GM18873 (cell line): ENCODE results near the gene CYP21A2.
"Not testable (repeated sequence)": the region's sequence is repeated elsewhere in the genome, so short reads cannot be mapped to it uniquely, and the experiment has no call there.

Experiments used
- ATAC-seq: cut with Tn5 transposase; IDR thresholded peaks from one replicate; pipeline ENCODE4 v1.9.1; 2021; ENCODE audit warnings: mild to moderate bottlenecking, moderate library complexity, moderate number of reproducible peaks; ENCODE audit not compliant: unreplicated experiment, low FRiP score

CYP21A2 gene

DNA sequence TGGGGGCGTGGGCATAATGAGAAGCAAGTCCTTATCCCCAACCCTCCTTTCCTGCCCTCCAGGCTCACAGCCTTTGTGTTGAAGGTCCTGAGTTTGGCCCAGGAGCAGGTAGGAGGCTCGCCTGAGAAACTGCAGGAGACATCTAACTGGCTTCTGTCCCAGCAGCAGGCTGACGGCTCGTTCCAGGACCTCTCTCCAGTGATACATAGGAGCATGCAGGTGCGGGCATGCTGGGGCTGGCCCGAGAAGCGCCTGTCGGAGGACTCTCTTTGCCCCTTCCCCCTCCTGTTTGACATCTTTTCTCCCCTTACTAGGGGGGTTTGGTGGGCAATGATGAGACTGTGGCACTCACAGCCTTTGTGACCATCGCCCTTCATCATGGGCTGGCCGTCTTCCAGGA lies 9.6 kb upstream of the CYP21A2 start:
- not testable (repeated sequence) for ATAC-seq

DNA sequence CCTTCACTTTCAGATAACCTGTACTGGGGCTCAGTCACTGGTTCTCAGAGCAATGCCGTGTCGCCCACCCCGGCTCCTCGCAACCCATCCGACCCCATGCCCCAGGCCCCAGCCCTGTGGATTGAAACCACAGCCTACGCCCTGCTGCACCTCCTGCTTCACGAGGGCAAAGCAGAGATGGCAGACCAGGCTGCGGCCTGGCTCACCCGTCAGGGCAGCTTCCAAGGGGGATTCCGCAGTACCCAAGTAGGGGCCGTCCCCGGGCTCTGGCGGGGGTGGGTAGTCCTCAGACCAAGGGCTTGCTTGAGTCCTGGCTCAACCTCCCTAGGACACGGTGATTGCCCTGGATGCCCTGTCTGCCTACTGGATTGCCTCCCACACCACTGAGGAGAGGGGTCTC lies 8.7 kb upstream of the CYP21A2 start:
- ATAC-seq = not testable (repeated sequence)

DNA sequence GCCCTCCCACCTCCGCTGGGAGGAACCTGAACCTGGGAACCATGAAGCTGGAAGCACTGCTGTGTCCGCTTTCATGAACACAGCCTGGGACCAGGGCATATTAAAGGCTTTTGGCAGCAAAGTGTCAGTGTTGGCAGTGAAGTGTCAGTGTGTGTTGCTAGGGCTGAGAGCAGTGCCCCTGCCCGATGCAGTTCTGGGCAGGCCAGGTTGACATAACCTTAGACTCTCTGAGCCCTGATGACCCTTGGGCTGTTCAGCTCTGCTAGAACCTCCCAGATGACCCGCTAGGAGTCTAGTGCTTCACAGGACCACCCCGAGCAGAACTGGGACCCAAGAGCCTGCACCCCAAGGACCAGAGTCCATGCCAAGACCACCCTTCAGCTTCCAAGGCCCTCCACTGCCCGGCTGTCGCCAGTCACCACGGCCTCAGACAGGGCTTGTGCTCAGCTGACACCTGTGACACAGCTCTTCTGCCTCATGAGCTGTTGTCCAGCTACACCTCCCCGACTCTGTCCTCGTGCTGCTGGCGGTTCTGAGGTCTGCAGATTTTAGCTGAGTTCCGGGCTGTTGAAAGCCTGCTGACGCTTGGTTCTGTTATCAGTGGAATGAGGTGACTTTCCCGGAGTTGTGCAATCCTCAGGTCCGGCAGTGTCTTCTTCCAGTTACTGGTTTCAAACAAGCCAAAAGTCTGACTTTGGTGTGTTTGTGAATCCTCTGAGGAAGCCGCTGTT lies 2.8 kb upstream of the CYP21A2 start:
- not testable (repeated sequence) for ATAC-seq

DNA sequence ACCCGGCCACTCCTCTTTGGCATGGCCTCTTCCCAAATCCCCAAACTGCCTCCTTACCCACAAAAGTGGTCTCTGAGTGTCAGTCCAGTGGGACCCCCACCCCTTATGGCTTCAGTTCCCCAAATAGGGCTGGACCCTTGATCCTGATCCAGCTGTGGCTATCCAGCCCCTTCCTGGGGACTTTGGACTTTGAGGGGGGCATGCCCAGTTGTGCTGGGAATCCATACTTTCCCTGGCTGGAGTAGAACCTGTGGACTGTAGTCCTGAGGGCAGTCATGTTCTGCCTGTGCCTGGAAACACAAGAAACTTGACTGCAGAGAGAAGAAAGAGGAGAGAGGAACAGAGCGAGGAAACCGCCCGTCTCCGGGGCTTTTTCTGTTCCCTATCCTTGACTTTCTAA lies 1.1 kb upstream of the CYP21A2 start:
- not testable (repeated sequence) for ATAC-seq

DNA sequence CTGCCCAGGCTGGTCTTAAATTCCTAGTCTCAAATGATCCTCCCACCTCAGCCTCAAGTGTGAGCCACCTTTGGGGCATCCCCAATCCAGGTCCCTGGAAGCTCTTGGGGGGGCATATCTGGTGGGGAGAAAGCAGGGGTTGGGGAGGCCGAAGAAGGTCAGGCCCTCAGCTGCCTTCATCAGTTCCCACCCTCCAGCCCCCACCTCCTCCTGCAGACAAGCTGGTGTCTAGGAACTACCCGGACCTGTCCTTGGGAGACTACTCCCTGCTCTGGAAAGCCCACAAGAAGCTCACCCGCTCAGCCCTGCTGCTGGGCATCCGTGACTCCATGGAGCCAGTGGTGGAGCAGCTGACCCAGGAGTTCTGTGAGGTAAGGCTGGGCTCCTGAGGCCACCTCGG lies 663 bp downstream of the CYP21A2 start:
- ATAC-seq = not testable (repeated sequence)

DNA sequence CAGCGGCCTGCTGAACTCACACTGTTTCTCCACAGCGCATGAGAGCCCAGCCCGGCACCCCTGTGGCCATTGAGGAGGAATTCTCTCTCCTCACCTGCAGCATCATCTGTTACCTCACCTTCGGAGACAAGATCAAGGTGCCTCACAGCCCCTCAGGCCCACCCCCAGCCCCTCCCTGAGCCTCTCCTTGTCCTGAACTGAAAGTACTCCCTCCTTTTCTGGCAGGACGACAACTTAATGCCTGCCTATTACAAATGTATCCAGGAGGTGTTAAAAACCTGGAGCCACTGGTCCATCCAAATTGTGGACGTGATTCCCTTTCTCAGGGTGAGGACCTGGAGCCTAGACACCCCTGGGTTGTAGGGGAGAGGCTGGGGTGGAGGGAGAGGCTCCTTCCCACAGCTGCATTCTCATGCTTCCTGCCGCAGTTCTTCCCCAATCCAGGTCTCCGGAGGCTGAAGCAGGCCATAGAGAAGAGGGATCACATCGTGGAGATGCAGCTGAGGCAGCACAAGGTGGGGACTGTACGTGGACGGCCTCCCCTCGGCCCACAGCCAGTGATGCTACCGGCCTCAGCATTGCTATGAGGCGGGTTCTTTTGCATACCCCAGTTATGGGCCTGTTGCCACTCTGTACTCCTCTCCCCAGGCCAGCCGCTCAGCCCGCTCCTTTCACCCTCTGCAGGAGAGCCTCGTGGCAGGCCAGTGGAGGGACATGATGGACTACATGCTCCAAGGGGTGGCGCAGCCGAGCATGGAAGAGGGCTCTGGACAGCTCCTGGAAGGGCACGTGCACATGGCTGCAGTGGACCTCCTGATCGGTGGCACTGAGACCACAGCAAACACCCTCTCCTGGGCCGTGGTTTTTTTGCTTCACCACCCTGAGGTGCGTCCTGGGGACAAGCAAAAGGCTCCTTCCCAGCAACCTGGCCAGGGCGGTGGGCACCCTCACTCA lies 1.4 kb downstream of the CYP21A2 start:
- not testable (repeated sequence) for ATAC-seq

DNA sequence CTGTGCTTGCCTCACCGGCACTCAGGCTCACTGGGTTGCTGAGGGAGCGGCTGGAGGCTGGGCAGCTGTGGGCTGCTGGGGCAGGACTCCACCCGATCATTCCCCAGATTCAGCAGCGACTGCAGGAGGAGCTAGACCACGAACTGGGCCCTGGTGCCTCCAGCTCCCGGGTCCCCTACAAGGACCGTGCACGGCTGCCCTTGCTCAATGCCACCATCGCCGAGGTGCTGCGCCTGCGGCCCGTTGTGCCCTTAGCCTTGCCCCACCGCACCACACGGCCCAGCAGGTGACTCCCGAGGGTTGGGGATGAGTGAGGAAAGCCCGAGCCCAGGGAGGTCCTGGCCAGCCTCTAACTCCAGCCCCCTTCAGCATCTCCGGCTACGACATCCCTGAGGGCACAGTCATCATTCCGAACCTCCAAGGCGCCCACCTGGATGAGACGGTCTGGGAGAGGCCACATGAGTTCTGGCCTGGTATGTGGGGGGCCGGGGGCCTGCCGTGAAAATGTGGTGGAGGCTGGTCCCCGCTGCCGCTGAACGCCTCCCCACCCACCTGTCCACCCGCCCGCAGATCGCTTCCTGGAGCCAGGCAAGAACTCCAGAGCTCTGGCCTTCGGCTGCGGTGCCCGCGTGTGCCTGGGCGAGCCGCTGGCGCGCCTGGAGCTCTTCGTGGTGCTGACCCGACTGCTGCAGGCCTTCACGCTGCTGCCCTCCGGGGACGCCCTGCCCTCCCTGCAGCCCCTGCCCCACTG lies 2.3 kb downstream of the CYP21A2 start:
- not testable (repeated sequence) for ATAC-seq

DNA sequence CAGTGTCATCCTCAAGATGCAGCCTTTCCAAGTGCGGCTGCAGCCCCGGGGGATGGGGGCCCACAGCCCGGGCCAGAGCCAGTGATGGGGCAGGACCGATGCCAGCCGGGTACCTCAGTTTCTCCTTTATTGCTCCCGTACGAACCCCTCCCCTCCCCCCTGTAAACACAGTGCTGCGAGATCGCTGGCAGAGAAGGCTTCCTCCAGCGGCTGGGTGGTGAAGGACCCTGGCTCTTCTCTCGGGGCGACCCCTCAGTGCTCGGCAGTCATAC lies 2.8 kb downstream of the CYP21A2 start:
- ATAC-seq = not testable (repeated sequence)

DNA sequence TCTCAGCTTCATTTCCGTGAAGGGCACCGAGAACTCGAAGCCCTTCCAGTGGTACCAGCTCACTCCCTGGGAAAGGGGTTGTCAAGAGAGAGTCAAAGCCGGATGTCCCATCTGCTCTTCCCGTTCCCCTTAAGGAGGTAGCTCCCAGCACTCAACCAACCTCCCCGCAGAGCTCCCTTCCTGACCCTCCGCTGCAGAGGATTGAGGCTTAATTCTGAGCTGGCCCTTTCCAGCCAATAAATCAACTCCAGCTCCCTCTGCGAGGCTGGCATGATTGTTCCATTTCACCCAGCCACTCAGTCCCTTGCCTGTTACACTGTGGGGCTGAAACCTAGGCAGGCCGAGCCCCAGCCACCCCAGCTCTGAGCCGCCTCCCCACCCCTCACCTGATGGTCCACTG lies 3.2 kb downstream of the CYP21A2 start:
- not testable (repeated sequence) for ATAC-seq

DNA sequence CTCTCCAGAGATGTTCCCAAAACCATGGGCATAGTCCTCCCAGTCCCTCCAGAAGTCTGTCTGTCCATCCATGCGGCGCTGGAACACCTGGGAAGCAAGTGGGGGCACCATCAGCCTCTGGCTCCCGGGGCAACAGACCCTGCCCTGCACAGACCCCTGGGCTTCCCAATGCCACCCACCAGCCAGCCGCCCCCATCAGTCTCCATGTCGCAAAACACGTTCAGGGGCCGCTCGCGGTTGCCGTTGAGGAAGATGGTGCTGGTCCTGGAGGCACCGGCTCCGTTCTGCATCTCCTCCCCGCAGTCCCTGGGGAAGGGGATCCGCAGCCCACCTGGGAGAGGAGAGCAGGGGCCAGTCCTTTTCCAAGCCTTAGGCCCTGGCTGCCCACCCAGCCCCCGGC lies 4.1 kb downstream of the CYP21A2 start:
- not testable (repeated sequence) for ATAC-seq

DNA sequence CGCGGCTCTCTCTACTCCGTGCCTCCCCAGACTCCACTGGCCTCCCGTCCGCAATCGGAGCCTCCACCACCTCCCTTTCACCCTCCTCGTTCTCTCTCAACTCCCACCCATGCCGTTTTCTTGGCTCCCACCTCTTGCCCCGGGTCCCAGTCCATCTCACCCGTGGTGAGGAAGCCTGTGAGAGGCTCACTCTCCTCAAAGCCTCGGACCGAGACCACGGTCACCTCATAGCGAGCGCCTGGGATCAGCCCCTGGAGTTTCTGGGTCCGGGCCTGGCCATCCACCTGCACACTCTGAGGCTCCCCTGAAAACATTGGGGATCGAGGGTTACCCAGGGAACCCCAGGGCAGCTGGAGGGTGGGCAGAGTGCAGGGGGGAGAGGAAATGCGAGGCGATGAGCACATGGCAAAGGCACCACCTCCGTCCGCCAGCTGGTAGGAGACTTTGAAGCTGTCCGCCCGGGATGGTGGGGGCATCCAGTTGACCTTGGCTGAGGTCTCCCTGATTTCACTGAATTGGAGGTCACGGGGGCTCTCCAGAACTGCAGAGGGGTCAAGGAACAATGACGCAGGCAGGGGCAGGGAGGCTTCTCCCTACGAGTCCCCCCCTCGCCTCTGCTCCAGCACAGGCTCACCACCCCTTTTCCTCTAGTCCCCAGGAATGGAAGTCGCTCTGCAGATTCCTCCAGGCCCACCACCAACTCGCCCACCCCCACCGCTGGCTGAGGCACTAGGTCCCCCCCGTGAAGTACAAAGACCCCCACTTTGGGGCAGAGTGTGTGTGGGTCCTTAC lies 5.6 kb downstream of the CYP21A2 start:
- not testable (repeated sequence) for ATAC-seq

DNA sequence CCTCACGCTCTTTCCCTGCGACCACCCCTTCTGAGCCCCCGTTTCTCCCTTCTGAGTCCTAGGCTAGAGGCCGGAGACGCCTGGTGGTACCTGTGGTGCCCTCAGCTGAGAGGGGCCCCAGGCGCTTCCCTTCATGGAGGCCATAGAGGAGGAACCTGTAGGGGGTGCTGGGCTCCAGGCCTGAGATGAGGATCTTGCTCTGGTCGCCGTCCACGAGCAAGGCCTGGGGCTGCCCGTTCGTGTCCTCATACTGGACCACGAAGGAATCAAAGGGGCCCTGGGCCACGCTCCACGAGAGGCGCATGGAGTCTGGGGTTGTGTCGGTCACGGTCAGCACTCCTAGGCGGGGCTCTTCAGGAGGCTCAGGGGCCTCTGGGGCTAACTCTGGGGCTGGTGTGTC lies 6.7 kb downstream of the CYP21A2 start:
- not testable (repeated sequence) for ATAC-seq

DNA sequence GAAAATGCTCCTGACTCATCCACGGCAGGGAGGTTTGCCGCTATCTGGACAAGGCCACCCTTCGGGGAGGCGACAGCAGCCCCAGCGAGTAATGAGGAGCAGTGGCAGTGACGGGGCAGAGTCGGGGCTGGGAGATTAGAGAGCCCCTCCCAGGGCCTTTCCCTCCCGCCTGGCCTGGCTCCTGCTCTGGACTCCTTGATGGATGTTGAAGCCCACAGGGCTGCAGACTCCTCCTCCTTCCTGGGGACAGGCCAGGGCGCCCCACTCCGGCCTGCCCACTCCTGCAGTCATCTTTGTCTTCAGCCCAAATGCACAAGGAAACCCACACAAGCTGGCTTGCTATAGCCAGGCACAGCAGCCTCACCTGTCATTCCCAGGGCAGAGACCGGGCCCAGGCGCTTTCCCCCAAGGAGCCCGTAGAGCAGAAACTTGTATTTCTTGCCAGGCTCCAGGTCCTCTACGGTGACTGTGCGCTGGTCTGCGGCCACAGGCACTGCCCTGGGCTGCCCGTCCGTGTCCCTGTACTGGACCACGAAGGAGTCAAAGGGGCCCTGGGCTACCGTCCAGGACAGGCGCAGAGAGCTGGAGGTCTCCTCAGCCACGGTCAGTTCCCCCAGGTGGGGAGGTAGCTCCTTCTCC lies 7.7 kb downstream of the CYP21A2 start:
- no peak for ATAC-seq

DNA sequence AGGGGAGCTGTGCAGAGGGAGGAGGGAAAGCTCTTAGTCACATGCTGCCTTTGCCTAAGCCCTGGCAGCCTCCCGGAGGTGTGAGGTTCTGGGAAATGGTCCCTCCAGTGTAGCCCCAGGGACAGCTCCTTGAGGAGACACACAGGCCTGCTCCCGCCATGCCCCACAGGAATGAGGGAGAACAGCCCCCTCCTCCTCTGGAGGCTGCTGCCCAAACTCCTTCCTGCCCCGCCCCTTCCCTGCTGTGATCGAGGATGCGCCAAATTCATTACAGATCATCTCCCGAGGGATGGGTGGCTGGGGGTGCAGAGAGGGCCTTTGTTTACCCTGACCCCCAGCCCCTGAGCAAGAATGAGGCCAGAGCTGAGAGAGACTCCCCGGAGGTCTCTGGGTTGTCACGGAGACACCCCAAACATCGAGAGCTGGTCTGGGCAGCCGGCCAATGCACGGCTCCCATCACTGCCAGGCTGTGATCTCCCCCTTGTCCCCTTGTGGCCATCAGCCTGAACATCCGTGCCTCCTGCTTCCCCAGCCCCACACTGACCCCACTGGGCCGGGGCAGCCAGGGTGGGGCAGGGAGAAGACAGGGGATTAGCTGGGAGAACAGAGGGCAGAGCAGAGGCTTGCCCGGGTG lies 8.4 kb downstream of the CYP21A2 start:
- ATAC-seq = no peak

DNA sequence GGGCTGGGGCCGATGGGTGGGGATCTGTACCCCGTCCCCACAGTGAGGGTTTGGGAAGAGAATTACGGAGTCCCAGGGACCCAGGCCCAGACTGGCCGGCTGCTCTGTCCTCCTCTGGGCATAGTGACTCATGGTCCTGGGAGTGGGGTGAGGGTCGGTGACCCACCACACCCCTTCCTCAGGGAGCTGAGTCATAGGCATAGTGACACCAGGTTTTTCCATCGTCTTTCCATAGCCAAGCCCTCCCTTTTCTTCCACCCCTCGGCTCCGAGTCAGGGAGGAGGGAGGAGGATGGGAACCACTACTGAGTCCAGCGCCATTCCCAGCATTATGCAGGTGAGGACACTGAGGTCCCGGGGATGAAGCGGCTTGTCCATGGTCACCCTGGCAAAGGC lies 8.9 kb downstream of the CYP21A2 start:
- no peak for ATAC-seq

DNA sequence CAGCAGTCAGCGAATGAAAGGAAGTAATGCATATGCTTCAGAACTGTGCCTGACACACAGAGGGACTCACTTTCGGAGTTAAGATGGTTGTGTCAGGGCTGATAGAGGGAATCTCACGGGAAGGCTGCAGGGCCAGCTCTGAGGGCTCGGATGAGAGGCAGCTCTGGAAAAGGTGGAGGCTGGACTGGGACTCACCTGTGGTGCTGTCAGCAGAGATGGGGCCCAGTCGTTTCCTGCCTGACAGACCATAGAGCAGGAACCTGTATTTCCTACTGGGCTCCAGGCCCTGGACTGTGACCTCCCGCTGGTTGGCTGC lies 9.3 kb downstream of the CYP21A2 start:
- no peak for ATAC-seq

DNA sequence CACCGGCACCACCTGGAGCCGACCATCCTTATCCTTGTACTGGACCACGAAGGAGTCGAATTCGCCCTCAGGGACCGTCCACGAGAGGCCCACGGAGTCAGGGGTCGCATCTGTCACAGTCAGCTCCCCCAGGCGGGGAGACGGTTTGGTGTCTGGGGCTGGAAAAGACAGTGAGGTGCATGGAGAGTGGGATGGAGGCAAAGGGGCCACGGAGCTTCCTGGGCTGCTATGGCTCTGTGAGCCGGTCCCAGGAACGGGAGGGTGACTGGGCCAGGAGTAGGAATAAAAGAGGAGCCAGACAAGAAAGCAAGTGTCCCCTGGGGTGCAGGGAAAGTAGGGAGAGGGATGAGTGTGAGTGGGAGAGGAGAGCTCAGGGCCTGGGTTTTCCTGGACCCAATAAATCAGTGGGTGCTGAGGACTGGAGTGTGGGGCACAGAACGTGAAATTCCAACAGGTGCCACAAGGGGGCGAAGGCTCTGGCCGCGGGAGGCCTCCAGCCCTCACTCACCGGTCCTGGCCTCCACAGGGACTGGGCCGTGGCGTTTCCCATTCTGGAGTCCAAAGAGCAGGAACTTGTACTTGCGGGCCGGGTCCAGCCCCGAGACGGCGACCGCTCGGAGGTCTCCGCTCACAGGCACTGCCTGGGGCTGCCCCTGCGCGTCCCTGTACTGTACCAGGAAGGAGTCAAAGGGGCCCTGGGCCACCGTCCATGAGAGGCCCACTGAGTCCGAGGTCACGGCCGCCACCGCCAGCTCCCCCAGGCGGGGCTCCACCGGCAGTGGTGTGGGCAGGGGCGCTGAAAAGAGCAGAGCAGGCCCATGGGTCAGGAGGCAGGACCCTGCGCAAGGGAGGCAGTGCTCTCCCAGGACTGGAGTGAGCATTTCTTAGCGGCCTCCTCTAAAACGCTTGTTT lies 9.9 kb downstream of the CYP21A2 start:
- ATAC-seq = no peak

DNA sequence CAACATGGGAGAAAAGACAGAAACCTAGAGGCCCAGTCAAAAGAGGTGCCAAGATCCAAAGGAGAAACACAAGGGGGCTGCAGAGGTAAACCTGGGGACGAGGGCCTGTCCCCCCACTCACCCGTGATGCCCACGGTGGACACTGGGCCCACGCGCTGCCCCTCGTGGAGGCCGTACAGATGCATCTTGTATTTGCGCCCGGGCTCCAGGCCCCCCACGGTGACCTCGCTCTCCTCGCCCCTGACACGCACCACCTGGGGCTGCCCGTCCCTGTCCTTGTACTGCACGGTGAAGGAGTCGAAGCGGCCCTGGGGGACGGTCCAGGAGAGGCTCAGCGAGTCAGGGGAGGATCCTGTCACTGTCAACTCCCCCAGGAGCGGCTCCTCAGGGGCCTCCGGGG lies 10.9 kb downstream of the CYP21A2 start:
- ATAC-seq = not testable (repeated sequence)
